IMR-90 (cell line): ENCODE data around the gene CYB5A.

Experiments
- CEBPB ChIP-seq: IDR thresholded peaks from 2 replicates; pipeline ENCODE4 v1.6.1; 2012; ENCODE audit warnings: low read depth, low read length, improper control_type of control experiment
- CTCF ChIP-seq: conservative IDR thresholded peaks from 2 replicates; pipeline ENCODE4 v1.5.1; 2012; ENCODE audit warnings: mild to moderate bottlenecking, low read depth, low read length, improper control_type of control experiment
- FOS ChIP-seq: fragments of 150-350 bp; IDR thresholded peaks from 2 replicates; pipeline ENCODE4 v1.6.1; 2016; ENCODE audit warnings: low read depth, low read length
- MAZ ChIP-seq: IDR thresholded peaks from 2 replicates; pipeline ENCODE4 v1.6.1; 2012; ENCODE audit warnings: low read depth, mild to moderate bottlenecking, low read length, improper control_type of control experiment, moderate library complexity, borderline replicate concordance
- MXI1 ChIP-seq: IDR thresholded peaks from 2 replicates; pipeline ENCODE4 v1.6.1; 2012; ENCODE audit warnings: low read depth, mild to moderate bottlenecking, low read length, moderate library complexity, borderline replicate concordance
- RFX5 ChIP-seq: IDR thresholded peaks from 2 replicates; pipeline ENCODE4 v1.8.0; 2012; ENCODE audit warnings: low read depth, mild to moderate bottlenecking, low read length, moderate library complexity
- SMC3 ChIP-seq: fragments of 150-350 bp; IDR thresholded peaks from 2 replicates; pipeline ENCODE4 v1.6.1; 2016; ENCODE audit warnings: low read depth, mild to moderate bottlenecking, antibody characterized with exemption, low read length, moderate library complexity

GRCh38 chr18:74291771-74292540 lies at the start of gene CYB5A:
- peak; percentile 92 for TF ChIP-seq MAZ
- TF ChIP-seq RFX5 = no peak
- TF ChIP-seq CTCF = no peak
- peak; percentile 48; the same call in 1 of the 2 replicates for TF ChIP-seq FOS
- TF ChIP-seq SMC3 = no peak
- TF ChIP-seq MXI1 = peak; percentile 29; the same call in 1 of the 2 replicates
- TF ChIP-seq CEBPB = peak; percentile 66
